Glomerular endothelial cell (primary cell): Measurements from ENCODE around the gene BEAN1. TPM values are rescaled to one million over a fixed set of nuclear protein-coding genes. Genes with fewer than 3 reads are reported as not detected.
"Not testable (repeated sequence)": the region's sequence is repeated elsewhere in the genome, so short reads cannot be mapped to it uniquely, and the experiment has no call there.

Source experiments
- DNase-seq: peaks from one replicate; pipeline ENCODE4 v3.0.0-alpha.2; 2011; ENCODE audit warnings: low read depth, low spot score; ENCODE audit errors: extremely low read depth
- total RNA-seq: library from RNA; depleted of rRNA; stranded (reverse); fragments of >200 nt; gene quantifications from 2 replicates; pipeline ENCODE4 v1.2.3, GENCODE V29; 2015

Gene BEAN1
- total RNA-seq, 1 donor from 2014 or later: 0.35 TPM

- DNase-seq: no peak
These were observed 12.1 kb downstream of the BEAN1 start for GRCh38 chr16:66439051-66439730.

- no peak for DNase-seq
These were observed 13.2 kb downstream of the BEAN1 start for GRCh38 chr16:66440271-66440802.

- DNase-seq: no peak
These were observed 13.9 kb downstream of the BEAN1 start for GRCh38 chr16:66440970-66441369.

- DNase-seq: no peak
These were observed 14.7 kb downstream of the BEAN1 start for GRCh38 chr16:66441586-66442375.

GRCh38 chr16:66442502-66443268 lies 15.6 kb downstream of the BEAN1 start:
- DNase-seq: no peak

- no peak for DNase-seq
These were observed 16.2 kb downstream of the BEAN1 start for GRCh38 chr16:66443269-66443652.

GRCh38 chr16:66444049-66444481 lies 17.0 kb downstream of the BEAN1 start:
- no peak for DNase-seq

GRCh38 chr16:66446737-66447136 lies 19.6 kb downstream of the BEAN1 start:
- no peak for DNase-seq

GRCh38 chr16:66447491-66447890 lies 20.4 kb downstream of the BEAN1 start:
- DNase-seq: no peak

- no peak for DNase-seq
These were observed 24.5 kb downstream of the BEAN1 start for GRCh38 chr16:66451548-66451947.

GRCh38 chr16:66453230-66453629 lies 26.1 kb downstream of the BEAN1 start:
- DNase-seq: not testable (repeated sequence)

GRCh38 chr16:66454751-66455150 lies 27.7 kb downstream of the BEAN1 start:
- no peak for DNase-seq

GRCh38 chr16:66455970-66456369 lies 28.9 kb downstream of the BEAN1 start:
- no peak for DNase-seq

- DNase-seq: no peak
These were observed 30.8 kb downstream of the BEAN1 start for GRCh38 chr16:66457888-66458287.

GRCh38 chr16:66458292-66458691 lies 31.2 kb downstream of the BEAN1 start:
- no peak for DNase-seq

GRCh38 chr16:66458853-66459252 lies 31.8 kb downstream of the BEAN1 start:
- no peak for DNase-seq

GRCh38 chr16:66459878-66460277 lies 32.8 kb downstream of the BEAN1 start:
- DNase-seq: no peak

- DNase-seq: no peak
These were observed 33.6 kb downstream of the BEAN1 start for GRCh38 chr16:66460703-66461102.

GRCh38 chr16:66462912-66463311 lies 35.8 kb downstream of the BEAN1 start:
- DNase-seq: no peak

- DNase-seq: not testable (repeated sequence)
These were observed 38.9 kb downstream of the BEAN1 start for GRCh38 chr16:66465946-66466345.

- DNase-seq: not testable (repeated sequence)
These were observed 39.5 kb downstream of the BEAN1 start for GRCh38 chr16:66466636-66467035.
